Panc1 (cell line): Measurements from ENCODE around the gene SRP19. TPM values are rescaled to one million over a fixed set of nuclear protein-coding genes. Genes with fewer than 3 reads are reported as not detected.

ENCODE experiments used
- ATAC-seq: fragments of 200-7000 bp; cut with Tn5 transposase; 2 replicates; pipeline ENCODE4 v1.9.1; 2020; ENCODE audit warnings: mild to moderate bottlenecking, moderate library complexity
- BruUV-seq: library from RNA; stranded (reverse); fragments of 400-500 nt; replicated peaks from 2 replicates; lab custom pipeline; 2021; lab: Mats Ljungman, UMichigan
- CTCF ChIA-PET: fragments of 300-600 bp; sonication (Branson Sonifier 250); formaldehyde crosslinking; loops from one replicate; lab custom pipeline; 2022; ENCODE audit warnings: antibody characterized with exemption; lab: Charles Lee
- POLR2A ChIA-PET: fragments of 300-600 bp; sonication (Branson Sonifier 250); formaldehyde crosslinking; loops from one replicate; lab custom pipeline; 2022; ENCODE audit warnings: antibody characterized with exemption; lab: Charles Lee
- DNase-seq: peaks from one replicate; pipeline ENCODE4 v3.0.0-alpha.2; 2010; ENCODE audit warnings: low read depth, low spot score
- H3K27ac ChIP-seq: 2 replicates; pipeline ENCODE4 v1.5.1; 2011; ENCODE audit warnings: mild to moderate bottlenecking, low read length, inconsistent platforms
- H3K27me3 ChIP-seq: fragments of 200-500 bp; sonication (Bioruptor generic); 2 replicates; pipeline ENCODE4 v1.6.0; 2014; ENCODE audit warnings: low read length, inconsistent platforms; ENCODE audit not compliant: control insufficient read depth, insufficient read depth
- H3K36me3 ChIP-seq: fragments of 200-500 bp; sonication (Bioruptor generic); 2 replicates; pipeline ENCODE4 v1.5.1; 2014; ENCODE audit warnings: inconsistent platforms, mild to moderate bottlenecking, low read length, moderate library complexity; ENCODE audit not compliant: control insufficient read depth, insufficient read depth
- H3K4me1 ChIP-seq: 2 replicates; pipeline ENCODE4 v1.5.1; 2011; ENCODE audit warnings: inconsistent platforms, mild to moderate bottlenecking, low read length, moderate library complexity; ENCODE audit not compliant: control insufficient read depth, insufficient read depth
- H3K4me3 ChIP-seq, 2 experiments: 2 replicates each; pipeline ENCODE4 v1.5.1; 2011 to 2012; ENCODE audit warnings: low read depth in 2 of 2, low read length in 2 of 2, mild to moderate bottlenecking in 2 of 2, inconsistent platforms in 1 of 2, moderate library complexity in 1 of 2
- H3K9me3 ChIP-seq: fragments of 200-500 bp; sonication (Bioruptor generic); 2 replicates; pipeline ENCODE4 v1.5.1; 2014; ENCODE audit warnings: low read depth, mild to moderate bottlenecking, inconsistent platforms, low read length, moderate library complexity; ENCODE audit not compliant: control insufficient read depth, insufficient read depth
- POLR2AphosphoS5 ChIP-seq: IDR thresholded peaks from 2 replicates; pipeline ENCODE4 v1.6.1; 2012; ENCODE audit warnings: mild to moderate bottlenecking, low read depth, low read length, moderate library complexity
- REST ChIP-seq, 2 experiments: IDR thresholded peaks; 2 replicates each; pipeline ENCODE4 v1.6.1; 2011 to 2012; ENCODE audit warnings: low read depth in 2 of 2, control low read depth in 1 of 2, low read length in 1 of 2, mild to moderate bottlenecking in 1 of 2, moderate library complexity in 1 of 2; ENCODE audit not compliant: insufficient read depth in 1 of 2
- SIN3A ChIP-seq: IDR thresholded peaks from 2 replicates; pipeline ENCODE4 v1.6.1; 2012; ENCODE audit warnings: low read depth, mild to moderate bottlenecking, low read length, moderate library complexity, borderline replicate concordance; ENCODE audit not compliant: insufficient read depth
- TCF7L2 ChIP-seq: IDR thresholded peaks from 2 replicates; pipeline ENCODE4 v1.6.1; 2011; ENCODE audit warnings: mild to moderate bottlenecking, low read depth, low read length, inconsistent platforms
- in situ Hi-C: cut with HindIII; loops from 2 replicates; pipeline ENCODE4 v1.10.0; 2016; ENCODE audit warnings: low sequenced_read_pairs, low pct_unique_long_range_greater_than_20kb
- intact Hi-C: fragments of 100-400 bp; cut with micrococcal nuclease; formaldehyde crosslinking; loops from one replicate; pipeline ENCODE4 v1.10.0; 2022; ENCODE audit not compliant: unreplicated experiment
- total RNA-seq: library from RNA; stranded (reverse); gene quantifications from one replicate; pipeline ENCODE4 v1.2.1, GENCODE V29; 2021; ENCODE audit not compliant: unreplicated experiment
- TF ChIP-seq, protein P1 (sequence below): fragments of 450-650 bp; IDR thresholded peaks from 2 replicates; pipeline ENCODE4 v1.5.1; 2017; ENCODE audit warnings: mild to moderate bottlenecking

SRP19 gene
- total RNA-seq, 1 experiment from 2014 or later = 55.8 TPM

DNA sequence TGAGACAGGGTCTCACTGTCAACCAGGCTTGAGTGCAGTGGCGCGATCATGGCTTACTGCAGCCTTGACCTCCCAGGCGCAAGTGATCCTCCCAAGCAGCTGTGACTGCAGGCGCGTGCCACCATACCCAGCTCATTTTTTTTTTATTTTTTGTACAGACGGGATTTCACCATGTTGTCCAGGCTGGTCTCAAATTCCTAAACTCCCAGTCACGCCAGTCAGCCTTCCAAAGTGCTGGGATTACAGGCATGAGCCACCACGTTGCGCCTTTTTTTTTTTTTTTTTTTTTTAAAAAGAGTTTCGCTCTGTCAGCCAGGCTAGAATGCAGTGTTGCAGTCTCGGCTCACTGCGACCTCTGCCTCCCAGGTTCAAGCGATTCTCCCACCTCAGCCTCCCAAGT, 27.1 kb upstream of the SRP19 start:
- no peak for ATAC-seq
- no peak overlapping the region for H3K27ac ChIP-seq
- ChIA-PET CTCF (no interaction called here), POLR2A (no interaction called here)
- TF ChIP-seq TCF7L2 (no peak), POLR2AphosphoS5 (no peak), REST (IDR thresholded peaks at IDR 0.05; ENCODE audit: insufficient read depth in 1 of 2, low read depth in 2 of 2, low read length in 1 of 2) (no peak), SIN3A (no peak)
- TF ChIP-seq, protein P1, sequence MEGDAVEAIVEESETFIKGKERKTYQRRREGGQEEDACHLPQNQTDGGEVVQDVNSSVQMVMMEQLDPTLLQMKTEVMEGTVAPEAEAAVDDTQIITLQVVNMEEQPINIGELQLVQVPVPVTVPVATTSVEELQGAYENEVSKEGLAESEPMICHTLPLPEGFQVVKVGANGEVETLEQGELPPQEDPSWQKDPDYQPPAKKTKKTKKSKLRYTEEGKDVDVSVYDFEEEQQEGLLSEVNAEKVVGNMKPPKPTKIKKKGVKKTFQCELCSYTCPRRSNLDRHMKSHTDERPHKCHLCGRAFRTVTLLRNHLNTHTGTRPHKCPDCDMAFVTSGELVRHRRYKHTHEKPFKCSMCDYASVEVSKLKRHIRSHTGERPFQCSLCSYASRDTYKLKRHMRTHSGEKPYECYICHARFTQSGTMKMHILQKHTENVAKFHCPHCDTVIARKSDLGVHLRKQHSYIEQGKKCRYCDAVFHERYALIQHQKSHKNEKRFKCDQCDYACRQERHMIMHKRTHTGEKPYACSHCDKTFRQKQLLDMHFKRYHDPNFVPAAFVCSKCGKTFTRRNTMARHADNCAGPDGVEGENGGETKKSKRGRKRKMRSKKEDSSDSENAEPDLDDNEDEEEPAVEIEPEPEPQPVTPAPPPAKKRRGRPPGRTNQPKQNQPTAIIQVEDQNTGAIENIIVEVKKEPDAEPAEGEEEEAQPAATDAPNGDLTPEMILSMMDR = no peak
- DNase-seq = no peak
- H3K4me3 ChIP-seq = no peak overlapping the region
- in situ Hi-C loops (no loop called here), intact Hi-C loops (no loop called here)
- no TSS peak for BruUV-seq
- H3K36me3 ChIP-seq = peaks cover 3% of the 10 kb centered on the region; the same call in 1 of the 2 replicates
- H3K9me3 ChIP-seq = no peaks in the 10 kb centered on the region
- H3K4me1 ChIP-seq = no peaks in the 10 kb centered on the region
- no peaks in the 10 kb centered on the region for H3K27me3 ChIP-seq

GRCh38 chr5:112844489-112844888, 16.6 kb upstream of the SRP19 start:
- Histone ChIP-seq H3K27ac (no peak overlapping the region), H3K36me3 (no peaks in the 10 kb centered on the region), H3K4me3 (no peak overlapping the region), H3K4me1 (no peaks in the 10 kb centered on the region), H3K27me3 (no peaks in the 10 kb centered on the region), H3K9me3 (no peaks in the 10 kb centered on the region)
- DNase-seq (no peak), ATAC-seq (no peak)
- ChIA-PET CTCF (no interaction called here), POLR2A (no interaction called here)
- no TSS peak for BruUV-seq
- TF ChIP-seq SIN3A (no peak), REST (IDR thresholded peaks at IDR 0.05; ENCODE audit: insufficient read depth in 1 of 2, low read depth in 2 of 2, low read length in 1 of 2) (no peak), TCF7L2 (no peak), POLR2AphosphoS5 (no peak)
- TF ChIP-seq, protein P1 = no peak
- in situ Hi-C loops = no loop called here
- intact Hi-C loops = no loop called here
